Uterus (tissue), 2 donors: ENCODE measurements around the gene PSMG4.

ENCODE experiments used
- CTCF ChIP-seq, 4 experiments: fragments of 200-600 bp in 2 of 4; fragments of 450-650 bp in 2 of 4; sonication (generic) in 2 of 4; IDR thresholded peaks; one replicate each; pipeline ENCODE4 v1.5.1; 2016 to 2019; ENCODE audit warnings: antibody characterized with exemption in 4 of 4, mild to moderate bottlenecking in 2 of 4, moderate library complexity in 1 of 4
- POLR2A ChIP-seq, 2 donors: fragments of 450-650 bp; IDR thresholded peaks; one replicate each; pipeline ENCODE4 v1.6.1; 2016; ENCODE audit warnings: antibody characterized with exemption in 2 of 2, mild to moderate bottlenecking in 1 of 2, moderate library complexity in 1 of 2

- TF ChIP-seq CTCF (IDR thresholded peaks at IDR 0.05) (no peak), POLR2A (IDR thresholded peaks at IDR 0.05) (no peak)
Measured at GRCh38 chr6:3299221-3299620, 40.5 kb downstream of the PSMG4 start.
